Measurements from ENCODE around the gene ANK2. TPM values are rescaled to one million over a fixed set of nuclear protein-coding genes. Genes with fewer than 3 reads are reported as not detected.
"Not testable (repeated sequence)": the region's sequence is repeated elsewhere in the genome, so short reads cannot be mapped to it uniquely, and the experiment has no call there.

Gene ANK2
- total RNA-seq, 1 donor: under 0.01 TPM

GRCh38 chr4:113183032-113183605 is 133.7 kb downstream of the ANK2 start:
- no peak for DNase-seq (ENCODE audit: low read depth in 2 of 3, low spot score in 2 of 3)

- DNase-seq (ENCODE audit: low read depth in 2 of 3, low spot score in 2 of 3): not testable (repeated sequence)
Observed at GRCh38 chr4:113186220-113186619, 136.8 kb downstream of the ANK2 start.

- DNase-seq (ENCODE audit: low read depth in 2 of 3, low spot score in 2 of 3): no peak
Observed at GRCh38 chr4:113186913-113187312, 137.5 kb downstream of the ANK2 start.

- no peak for DNase-seq (ENCODE audit: low read depth in 2 of 3, low spot score in 2 of 3)
Observed at GRCh38 chr4:113187358-113187757, 137.9 kb downstream of the ANK2 start.

DNA sequence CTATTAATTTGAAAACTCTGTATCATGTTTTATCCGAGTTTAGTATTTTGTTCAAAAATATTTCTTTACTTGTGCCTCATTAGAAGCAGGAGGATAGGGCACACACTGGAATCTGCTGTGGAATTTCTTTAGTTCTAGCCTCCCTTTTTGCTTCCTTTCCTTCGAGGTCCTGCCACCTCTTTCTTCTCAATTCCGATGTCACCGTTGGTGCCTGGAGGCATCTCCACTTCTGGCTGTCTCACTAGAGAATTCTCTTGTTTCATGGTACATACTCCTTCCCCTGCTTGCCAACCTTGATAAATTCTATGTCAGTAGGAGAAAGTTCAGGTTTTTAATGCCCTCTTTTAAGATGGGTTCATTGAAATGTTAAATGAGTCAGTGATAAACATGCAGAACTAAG is 140.1 kb downstream of the ANK2 start:
- DNase-seq (ENCODE audit: low read depth in 2 of 3, low spot score in 2 of 3): no peak

DNA sequence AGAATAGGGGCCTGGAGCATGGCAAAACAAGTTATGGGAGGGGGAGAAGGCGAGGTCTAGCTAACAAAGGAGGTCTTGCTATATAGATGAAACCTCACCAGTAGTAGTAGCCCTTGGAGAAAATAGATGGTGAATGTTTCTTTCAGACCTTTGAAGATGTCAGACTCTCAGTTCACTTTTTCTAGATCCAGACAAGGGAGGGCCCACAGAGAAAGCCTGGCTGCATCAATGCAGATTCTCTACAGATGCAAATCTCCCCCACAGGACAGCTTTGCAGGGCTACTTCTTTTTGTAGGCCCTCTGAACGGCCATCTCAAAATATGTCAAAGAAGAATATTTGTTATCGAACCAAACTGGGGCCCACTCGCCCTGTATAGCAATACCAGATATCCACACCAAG is 159.7 kb downstream of the ANK2 start:
- DNase-seq (ENCODE audit: low read depth in 2 of 3, low spot score in 2 of 3): no peak

- DNase-seq (ENCODE audit: low read depth in 2 of 3, low spot score in 2 of 3): no peak
Observed at GRCh38 chr4:113209652-113210320, 160.3 kb downstream of the ANK2 start.

DNA sequence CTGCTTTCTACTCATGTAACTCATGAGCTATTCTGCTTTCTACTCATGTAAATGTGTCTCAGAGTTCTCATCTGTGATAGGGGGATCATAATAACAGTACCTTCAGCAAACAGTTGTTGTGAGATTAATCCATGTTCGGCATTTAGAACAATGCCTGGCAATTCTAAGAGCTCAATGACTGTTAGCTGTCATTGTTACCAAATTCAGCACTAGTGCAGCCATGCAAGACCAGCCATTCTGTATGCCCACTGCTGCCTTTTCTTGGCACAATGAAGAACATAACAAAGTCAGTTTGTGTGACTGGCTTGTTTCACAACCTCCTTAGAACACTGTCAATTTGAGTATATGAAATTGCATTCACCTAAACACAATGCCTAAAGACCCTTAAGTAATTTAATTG is 163.2 kb downstream of the ANK2 start:
- no peak for DNase-seq (ENCODE audit: low read depth in 2 of 3, low spot score in 2 of 3)

GRCh38 chr4:113221990-113222389 is 172.5 kb downstream of the ANK2 start:
- DNase-seq (ENCODE audit: low read depth in 2 of 3, low spot score in 2 of 3): no peak

- no peak for DNase-seq (ENCODE audit: low read depth in 2 of 3, low spot score in 2 of 3)
Observed at GRCh38 chr4:113222471-113222870, 173.0 kb downstream of the ANK2 start.

DNA sequence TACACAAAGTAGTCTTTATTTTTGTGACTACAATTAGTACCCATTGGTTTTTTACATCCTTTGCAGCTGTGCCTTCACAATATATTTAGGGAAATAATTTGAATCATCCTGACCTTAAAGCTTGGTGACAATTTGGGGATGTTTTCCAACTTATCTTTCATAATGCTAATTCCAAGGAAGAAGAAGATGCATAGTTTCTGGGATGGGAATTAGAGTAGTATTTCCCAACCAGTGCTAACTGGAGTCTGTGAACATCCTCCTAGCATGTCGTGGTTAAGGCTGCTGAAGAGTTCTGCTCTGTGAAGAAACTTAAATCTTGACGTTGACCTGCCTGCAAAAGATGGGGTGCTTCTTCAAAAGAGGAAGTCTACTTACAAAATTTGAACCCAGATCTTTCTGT is 173.5 kb downstream of the ANK2 start:
- no peak for DNase-seq (ENCODE audit: low read depth in 2 of 3, low spot score in 2 of 3)

DNA sequence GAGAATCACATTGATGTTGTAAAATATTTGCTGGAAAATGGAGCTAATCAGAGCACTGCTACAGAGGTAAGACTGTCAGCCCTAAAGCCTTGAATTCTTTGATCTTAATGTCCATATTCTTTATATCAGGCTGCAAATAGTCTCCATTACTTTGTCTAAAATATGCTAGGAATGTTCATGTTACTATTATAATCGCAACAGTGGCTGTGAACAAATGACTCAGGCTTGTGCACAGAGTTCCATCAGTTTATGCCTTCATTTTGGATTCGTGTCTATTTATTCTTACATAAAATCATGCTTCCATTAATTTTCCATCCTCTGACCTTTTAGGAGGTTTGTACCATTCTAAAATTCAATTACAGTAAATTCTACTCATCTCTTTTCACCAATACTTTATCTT is 182.7 kb downstream of the ANK2 start:
- DNase-seq (ENCODE audit: low read depth in 2 of 3, low spot score in 2 of 3): no peak

GRCh38 chr4:113236916-113237315 is 187.5 kb downstream of the ANK2 start:
- DNase-seq (ENCODE audit: low read depth in 2 of 3, low spot score in 2 of 3): no peak

GRCh38 chr4:113243312-113243711 is 193.9 kb downstream of the ANK2 start:
- no peak for DNase-seq (ENCODE audit: low read depth in 2 of 3, low spot score in 2 of 3)

- not testable (repeated sequence) for DNase-seq (ENCODE audit: low read depth in 2 of 3, low spot score in 2 of 3)
Observed at GRCh38 chr4:113244747-113245146, 195.3 kb downstream of the ANK2 start.

- no peak for DNase-seq (ENCODE audit: low read depth in 2 of 3, low spot score in 2 of 3)
Observed at GRCh38 chr4:113248320-113248719, 198.9 kb downstream of the ANK2 start.

- no peak for DNase-seq (ENCODE audit: low read depth in 2 of 3, low spot score in 2 of 3)
Observed at GRCh38 chr4:113255628-113256027, 206.2 kb downstream of the ANK2 start.

- no peak for DNase-seq (ENCODE audit: low read depth in 2 of 3, low spot score in 2 of 3)
Observed at GRCh38 chr4:113256946-113257345, 207.5 kb downstream of the ANK2 start.

DNA sequence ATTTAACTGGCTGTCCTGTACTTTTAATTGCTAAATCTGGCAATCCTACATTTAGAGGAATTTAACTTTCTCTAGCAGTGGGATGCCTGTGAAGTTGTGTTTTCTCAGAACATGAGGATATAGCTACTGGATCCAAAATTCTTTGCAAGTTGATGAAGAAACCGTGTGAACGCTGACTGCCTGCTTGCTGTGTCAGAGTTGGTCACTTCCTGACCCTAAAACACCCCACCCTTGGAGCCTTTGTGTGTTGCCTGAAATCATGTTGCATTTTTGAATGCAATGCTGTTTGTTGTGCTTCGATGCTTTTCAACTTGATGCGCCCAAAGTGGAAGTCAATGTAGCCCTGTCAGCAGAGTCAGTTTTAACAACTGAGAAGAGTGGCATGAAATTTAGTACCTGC is 211.2 kb downstream of the ANK2 start:
- DNase-seq (ENCODE audit: low read depth in 2 of 3, low spot score in 2 of 3): no peak

- DNase-seq (ENCODE audit: low read depth in 2 of 3, low spot score in 2 of 3): no peak
Observed at GRCh38 chr4:113263274-113263673, 213.8 kb downstream of the ANK2 start.

GRCh38 chr4:113270520-113271319 is 221.3 kb downstream of the ANK2 start:
- no peak for DNase-seq (ENCODE audit: low read depth in 2 of 3, low spot score in 2 of 3)

DNA sequence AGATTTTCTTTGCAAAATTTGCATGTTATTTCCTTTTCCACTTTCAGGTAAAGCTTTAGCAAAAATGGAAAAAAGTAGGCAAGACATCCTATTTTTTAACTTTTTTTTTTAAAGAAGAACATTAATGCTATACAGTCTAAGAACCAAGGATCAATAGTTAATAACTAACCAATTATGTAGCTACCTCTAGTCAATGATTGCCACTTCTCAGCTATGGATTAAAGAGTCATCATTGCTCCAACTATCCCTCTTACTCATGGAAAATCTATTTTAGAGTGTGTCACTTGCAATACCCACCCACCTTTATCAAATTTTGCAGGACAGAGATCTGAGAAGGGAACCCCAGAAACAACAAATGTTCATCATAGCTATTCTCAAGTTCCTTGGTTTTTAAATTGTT is 223.1 kb downstream of the ANK2 start:
- DNase-seq (ENCODE audit: low read depth in 2 of 3, low spot score in 2 of 3): no peak
